CD4-positive, alpha-beta T cell treated with Interleukin-12 subunit alpha and Interleukin-12 subunit beta, for 1 hour (primary cell): ENCODE data around the gene PHLDA1.
A peak's percentile ranks its signal among the peaks of the same experiment; 100 is the strongest.

Source experiments
- DNase-seq: peaks from one replicate; pipeline ENCODE4 v3.0.0-alpha.2; 2020

Gene PHLDA1

GRCh38 chr12:76031414-76032042 lies at the start of gene PHLDA1:
Gene PHLDA1, minus strand, starts transcription at chr12:76031776.
- peak; percentile 95 for DNase-seq

GRCh38 chr12:76080729-76081415 lies 49.3 kb upstream of the PHLDA1 start:
- DNase-seq = no peak

DNA sequence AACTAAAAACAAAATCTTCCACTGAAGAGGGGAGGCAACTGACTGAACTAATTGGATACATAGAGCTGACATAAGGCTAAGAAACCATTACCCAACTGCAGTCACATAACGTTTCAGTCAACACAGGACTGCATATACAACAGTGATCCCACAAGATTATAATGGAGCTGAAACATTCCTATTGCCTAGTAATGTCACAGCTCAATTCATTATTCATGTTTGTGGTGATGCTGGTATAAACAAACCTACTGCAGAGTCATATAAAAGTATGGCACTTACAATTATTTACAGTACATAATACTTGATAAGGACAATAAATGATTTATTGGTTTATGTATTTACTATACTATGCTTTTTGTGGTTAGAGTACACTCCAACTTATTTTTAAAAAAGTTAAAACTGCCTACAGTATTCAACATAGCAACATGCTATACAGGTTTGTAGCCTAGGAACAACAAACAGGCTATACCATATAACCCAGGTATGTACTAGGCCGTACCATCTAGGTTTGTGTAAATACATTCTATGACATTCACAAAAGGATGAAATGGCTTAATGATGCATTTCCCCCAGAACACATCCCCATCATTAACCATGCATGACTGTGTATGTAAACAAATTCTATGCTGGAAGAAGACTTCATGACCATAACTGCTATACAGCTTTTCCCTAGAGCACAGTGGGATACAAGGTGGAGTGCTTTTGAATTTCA lies 48.6 kb upstream of the PHLDA1 start:
- DNase-seq = no peak

DNA sequence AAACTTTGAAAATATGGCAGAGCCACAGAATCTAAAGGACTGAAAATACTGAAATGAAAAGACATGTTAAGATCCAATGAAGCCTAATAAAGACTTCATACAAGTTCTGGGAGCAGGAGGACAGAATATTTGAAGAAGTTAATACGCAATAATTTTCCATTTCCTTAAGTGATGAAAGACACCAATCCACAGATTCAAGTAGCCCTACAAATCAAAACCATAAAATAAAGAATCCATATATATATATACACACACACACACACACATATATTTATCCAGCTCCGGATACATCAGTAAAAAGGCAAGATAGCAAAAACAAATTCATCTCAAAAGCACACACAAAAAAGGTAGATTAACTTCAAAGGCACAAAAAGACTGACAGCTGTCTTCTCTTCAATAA lies 47.2 kb upstream of the PHLDA1 start:
- DNase-seq = no peak

- no peak for DNase-seq
These were observed 43.9 kb upstream of the PHLDA1 start for GRCh38 chr12:76075448-76075847.

- no peak for DNase-seq
These were observed 43.2 kb upstream of the PHLDA1 start for GRCh38 chr12:76074701-76075336.

DNA sequence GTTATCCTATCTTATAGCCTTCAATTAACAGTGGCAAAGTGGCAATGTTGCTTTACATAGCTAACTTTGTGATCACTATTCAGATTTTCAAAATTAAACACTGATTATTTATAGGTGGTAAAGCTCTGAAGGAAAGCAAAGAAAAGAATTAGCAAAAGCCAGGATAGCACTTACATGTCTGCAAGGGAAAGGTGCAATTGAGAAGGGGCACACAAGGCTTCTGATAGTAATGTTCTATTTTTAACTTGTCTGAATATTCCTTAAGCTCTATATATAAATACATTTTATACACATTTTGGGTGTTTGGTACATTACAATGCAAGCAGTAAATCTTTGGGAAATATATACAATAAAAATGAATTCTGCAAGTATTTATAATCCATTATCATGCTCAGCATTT lies 42.0 kb upstream of the PHLDA1 start:
- no peak for DNase-seq

DNA sequence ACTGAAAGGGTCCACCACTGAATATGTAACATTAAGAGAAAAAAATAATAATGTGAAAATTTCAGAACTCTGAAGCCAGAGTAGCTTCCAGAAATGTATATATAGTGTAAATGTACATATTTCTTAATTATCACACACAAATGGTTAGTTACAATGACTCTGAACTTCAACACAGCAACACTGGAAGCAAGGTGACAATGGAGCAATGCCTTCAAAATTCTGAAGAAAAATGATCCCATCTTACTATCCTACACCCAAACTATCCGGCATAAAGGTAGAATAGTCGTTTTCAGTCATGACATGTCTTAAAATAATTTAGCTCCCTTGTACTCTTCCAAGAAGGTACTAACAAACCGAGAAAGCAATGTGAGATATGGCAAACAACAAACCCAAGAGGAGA lies 41.0 kb upstream of the PHLDA1 start:
- no peak for DNase-seq

DNA sequence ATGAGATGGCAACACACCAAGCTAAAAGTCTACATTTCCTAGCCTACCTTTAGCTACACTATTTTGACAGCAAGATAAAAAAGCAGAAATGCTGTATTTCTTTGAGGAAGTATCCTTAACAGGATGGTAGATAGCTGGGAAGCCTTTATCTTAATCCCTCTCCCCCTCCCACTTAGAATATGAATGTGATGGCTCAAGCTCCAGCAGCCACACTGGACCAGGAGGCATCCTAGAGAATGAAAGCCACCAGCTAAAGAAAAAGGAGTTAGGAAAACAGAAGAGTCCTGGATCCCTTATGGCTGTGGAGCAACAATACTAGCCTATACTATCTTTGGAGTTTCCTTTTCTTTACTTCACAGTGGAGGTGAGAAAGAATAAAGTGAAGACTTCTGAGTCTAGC lies 37.8 kb upstream of the PHLDA1 start:
- DNase-seq = no peak

- DNase-seq = no peak
These were observed 34.3 kb upstream of the PHLDA1 start for GRCh38 chr12:76065917-76066316.

- DNase-seq = no peak
These were observed 33.3 kb upstream of the PHLDA1 start for GRCh38 chr12:76064904-76065303.

- DNase-seq = no peak
These were observed 28.5 kb upstream of the PHLDA1 start for GRCh38 chr12:76060111-76060510.

GRCh38 chr12:76057326-76057725 lies 25.8 kb upstream of the PHLDA1 start:
- DNase-seq = no peak

DNA sequence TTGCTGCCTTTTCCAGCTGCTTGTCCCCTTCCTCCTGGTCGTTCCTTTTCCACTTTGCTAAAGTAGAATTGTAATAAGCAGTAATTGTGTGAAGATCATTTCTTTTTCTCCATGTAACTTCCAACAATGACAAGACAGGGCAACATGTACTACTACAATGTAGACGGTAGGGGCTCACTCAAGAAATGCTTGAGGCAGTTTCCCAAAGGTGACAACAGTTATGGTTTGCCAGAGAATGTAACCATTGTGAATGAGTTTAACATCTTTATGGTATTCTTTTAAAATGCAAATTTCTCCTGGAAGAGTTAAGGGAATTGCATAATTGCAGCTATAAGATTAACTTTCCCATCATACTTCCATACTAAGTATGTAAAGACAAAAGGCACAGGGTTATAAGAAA lies 23.8 kb upstream of the PHLDA1 start:
- DNase-seq = no peak

DNA sequence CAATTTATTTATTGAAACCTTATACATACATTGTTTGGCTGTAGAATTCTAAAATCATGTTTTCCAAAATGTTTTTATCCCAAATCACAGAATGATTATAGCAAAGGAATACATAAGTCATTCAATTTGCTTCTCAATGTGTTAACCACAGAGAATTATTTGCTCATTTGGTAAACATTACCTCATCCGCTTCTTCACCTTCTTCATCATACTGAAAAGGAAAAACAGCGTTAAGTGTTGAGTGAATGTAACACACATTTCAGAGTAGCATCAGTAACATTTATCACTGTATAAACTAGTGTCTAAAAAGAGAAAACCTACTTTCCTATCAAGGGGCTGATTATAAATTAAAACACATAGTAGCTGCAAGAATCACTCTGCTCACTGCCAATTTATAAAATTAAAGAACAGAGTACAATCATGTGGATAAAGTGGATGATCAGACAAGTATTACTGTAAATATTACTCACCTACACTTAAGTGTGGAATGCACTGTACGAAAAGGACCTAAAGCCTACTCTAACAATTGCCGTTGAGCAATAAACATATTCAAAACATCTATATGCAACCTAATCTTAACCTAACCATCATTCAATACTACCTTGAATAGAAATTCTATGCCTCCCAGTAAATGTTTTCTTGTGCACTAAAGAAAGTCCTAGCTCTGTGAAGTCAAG lies 18.1 kb upstream of the PHLDA1 start:
- no peak for DNase-seq

DNA sequence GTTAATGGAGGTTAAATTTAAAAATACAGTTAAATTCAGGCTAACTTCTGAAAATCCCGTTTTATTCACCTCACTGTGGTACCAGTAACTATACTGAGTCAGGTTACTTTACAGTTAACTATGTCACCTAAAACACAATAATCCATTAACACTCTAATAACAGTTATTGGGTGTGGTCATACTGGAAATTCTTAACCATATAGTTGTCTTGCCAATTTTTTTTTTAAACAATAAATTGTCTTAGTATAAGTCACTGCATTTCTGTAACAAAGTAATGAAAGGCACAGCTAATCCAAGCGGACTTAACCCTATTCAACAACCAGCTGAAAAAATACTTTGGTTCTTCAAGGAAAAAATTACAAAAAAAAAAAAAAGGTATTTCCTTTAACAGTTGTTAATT lies 16.2 kb upstream of the PHLDA1 start:
- no peak for DNase-seq

- DNase-seq = no peak
These were observed 15.5 kb upstream of the PHLDA1 start for GRCh38 chr12:76047060-76047459.

GRCh38 chr12:76043377-76043776 lies 11.8 kb upstream of the PHLDA1 start:
- DNase-seq = no peak

DNA sequence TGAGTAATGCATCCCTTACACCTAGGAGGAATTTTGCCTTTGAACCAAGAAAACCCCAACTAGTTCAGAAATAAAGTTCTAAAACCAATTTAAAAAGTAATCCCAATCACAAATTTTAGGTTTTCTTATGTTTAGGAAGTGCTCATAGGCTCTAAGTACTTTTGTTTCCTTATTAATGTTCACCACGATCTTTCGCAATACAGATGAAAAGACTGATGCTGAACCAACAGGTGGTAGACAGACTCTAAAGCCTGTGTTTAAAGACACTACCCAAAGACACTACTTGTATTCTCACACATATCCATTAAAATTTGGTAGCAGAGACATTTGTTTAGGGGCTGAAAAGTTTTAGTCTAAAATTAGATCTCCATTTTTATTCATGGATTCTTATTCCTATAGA lies 10.6 kb upstream of the PHLDA1 start:
- no peak for DNase-seq

DNA sequence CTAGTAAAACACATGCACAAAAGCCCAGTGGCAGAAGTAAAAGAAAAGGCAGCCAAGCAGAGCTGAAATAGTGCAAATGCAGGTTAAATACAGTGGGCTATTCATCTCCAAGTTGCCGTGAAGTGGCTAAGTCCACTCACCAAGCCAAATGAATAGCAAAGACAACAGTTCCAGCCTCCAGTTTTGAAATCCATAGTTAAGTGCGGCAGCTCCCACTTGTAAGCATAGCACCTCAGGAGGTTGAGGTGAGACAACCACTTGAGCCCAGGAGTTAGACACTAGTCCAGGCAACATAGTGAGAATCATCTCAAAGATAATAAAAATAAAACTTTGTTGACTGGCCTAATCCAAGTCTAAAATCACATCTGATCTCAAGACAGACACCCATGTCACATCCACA lies 9.8 kb upstream of the PHLDA1 start:
- no peak for DNase-seq

- DNase-seq = no peak
These were observed 8.9 kb upstream of the PHLDA1 start for GRCh38 chr12:76040461-76040860.

DNA sequence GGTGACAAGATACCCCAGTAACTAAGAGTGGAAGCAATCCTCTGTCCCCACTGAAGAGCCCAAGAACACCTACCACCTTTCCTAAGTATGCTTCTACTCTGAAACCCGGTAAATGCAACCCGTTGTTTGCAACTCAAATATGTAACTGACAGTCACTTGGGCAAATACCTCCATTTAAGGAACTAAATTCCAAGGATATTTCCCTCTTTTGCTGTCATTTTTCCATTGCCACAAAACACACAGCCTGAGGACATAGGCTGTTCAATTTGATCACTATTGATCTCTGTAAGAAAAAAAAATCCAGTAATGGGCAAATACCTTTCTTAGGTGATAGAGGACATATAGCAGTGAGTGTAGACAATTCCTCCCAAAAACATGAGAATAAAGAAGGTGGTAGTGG lies 6.6 kb upstream of the PHLDA1 start:
- no peak for DNase-seq
